HG03575 (cell line): ENCODE data around the gene EPS8L2.
A peak's percentile ranks its signal among the peaks of the same experiment; 100 is the strongest.
"Not testable (repeated sequence)": the region's sequence is repeated elsewhere in the genome, so short reads cannot be mapped to it uniquely, and the experiment has no call there.

Source experiments
- ATAC-seq: cut with Tn5 transposase; IDR thresholded peaks from one replicate; pipeline ENCODE4 v1.9.1; 2021; ENCODE audit not compliant: unreplicated experiment, insufficient number of reproducible peaks, low FRiP score; ENCODE audit errors: extremely low read depth

EPS8L2 gene

DNA sequence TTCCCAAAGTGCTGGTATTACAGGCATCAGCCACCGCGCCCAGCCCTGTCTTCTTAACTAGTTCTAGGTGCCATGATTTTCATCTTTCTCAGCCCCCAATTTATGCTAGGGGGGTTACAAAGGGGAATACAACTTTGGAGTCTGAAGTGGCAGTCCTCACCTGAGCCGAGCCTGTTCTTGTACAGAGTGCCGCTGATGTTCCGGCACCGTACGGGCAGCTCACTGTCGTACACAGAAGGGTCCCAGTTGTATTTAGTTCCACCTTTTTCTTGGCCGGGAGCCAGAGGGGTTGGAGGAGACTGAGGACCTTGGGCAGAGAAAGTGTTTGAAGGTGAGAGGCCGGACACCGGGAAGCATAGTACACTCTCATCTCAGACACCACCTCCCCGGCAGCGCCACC lies 18.3 kb upstream of the EPS8L2 start:
- ATAC-seq = no peak

DNA sequence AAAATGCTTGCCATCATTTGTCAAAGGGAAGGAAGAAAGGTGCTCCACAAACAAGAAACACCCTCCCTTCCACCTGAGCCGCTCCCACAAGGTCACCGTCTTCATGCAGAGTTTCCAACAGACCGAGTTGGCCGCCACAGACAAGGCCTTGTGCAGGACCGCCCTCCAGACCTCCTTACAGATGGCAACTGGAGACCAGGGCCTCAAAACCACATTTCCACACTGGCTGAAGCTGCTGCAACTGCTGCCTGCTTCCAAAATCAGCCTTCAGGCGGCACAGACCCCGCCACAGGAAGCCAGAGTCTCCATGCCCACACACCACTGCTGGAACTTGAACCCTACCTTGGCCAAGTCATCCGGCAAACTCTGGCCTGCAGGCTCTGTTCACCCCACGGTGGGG lies 17.4 kb upstream of the EPS8L2 start:
- ATAC-seq = no peak

DNA sequence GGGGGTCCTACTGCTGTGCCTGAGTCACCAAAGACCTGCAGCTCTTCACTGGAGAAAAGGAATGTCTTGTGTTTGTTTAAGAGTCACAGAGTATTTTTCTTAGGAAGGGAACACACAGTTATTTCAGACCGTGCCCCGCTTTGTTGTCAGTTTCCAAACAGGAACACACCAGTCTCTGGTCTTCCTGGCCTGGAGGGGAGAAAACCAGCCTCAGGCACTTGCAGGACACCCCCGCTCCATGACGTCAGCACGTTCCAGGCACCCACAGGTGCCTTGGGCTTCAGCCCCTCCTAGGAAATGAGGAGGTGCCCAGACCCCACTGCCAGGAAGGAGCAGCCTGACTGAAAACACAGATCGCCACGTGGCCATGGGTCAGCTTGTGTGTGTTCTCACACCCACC lies 16.4 kb upstream of the EPS8L2 start:
- no peak for ATAC-seq

DNA sequence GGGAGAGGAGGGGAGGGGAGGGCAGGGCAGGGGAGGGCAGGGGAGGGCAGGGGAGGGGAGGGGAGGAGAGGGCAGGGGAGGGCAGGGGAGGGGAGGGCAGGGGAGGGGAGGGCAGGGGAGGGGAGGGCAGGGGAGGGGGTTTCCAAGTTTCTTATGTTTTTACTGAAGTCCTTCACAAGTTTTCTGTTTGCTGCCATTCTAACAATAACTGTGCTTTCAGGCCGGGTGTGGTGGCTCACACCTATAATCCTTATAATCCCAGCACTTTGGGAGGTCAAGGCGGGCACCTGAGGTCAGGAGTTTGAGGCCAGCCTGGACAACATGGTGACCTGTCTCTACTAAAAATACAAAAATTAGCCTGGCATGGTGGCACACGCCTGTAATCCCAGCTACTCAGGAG lies 15.8 kb upstream of the EPS8L2 start:
- not testable (repeated sequence) for ATAC-seq

DNA sequence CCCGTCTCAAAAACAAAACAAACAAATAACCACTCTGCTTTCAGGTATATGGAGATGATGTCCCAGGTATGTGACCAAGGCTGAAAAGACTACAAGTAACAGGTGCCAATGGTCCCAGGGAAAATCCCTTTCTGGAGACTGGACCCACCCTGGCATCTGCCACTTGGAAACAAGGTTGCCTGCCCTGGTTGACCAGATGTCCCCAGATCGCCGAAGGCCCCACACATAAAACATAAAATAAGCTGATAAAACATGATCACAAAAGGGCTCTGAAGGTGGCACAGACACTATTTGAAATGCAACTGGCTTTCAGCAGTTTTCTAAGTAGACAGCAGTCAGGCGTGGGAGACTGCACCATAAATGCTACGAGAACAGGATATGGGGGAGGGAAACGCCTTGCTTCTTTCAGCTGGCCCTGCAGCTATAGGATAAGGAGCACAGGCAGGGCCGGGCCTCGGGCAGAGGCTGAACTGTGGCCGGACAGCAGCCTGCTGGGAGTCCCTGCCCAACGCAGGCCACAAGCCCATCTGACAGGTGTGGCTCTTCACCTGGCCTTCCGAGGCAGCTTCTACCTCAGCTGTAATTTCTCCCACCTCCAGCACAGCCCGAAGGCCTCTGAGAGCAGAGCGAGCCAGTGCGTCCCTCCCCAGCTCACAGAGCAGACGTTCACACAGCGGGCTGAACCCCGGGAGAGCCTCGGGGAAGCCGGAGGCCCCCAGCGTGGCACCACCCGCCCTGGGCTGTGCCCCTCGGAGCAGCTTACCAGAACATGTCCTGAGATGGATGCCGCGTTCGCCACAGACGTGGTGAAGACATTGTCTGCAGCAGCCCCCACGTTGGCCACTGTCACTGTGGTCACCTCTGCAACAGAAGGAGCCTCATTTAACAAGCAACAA lies 15.0 kb upstream of the EPS8L2 start:
- no peak for ATAC-seq

DNA sequence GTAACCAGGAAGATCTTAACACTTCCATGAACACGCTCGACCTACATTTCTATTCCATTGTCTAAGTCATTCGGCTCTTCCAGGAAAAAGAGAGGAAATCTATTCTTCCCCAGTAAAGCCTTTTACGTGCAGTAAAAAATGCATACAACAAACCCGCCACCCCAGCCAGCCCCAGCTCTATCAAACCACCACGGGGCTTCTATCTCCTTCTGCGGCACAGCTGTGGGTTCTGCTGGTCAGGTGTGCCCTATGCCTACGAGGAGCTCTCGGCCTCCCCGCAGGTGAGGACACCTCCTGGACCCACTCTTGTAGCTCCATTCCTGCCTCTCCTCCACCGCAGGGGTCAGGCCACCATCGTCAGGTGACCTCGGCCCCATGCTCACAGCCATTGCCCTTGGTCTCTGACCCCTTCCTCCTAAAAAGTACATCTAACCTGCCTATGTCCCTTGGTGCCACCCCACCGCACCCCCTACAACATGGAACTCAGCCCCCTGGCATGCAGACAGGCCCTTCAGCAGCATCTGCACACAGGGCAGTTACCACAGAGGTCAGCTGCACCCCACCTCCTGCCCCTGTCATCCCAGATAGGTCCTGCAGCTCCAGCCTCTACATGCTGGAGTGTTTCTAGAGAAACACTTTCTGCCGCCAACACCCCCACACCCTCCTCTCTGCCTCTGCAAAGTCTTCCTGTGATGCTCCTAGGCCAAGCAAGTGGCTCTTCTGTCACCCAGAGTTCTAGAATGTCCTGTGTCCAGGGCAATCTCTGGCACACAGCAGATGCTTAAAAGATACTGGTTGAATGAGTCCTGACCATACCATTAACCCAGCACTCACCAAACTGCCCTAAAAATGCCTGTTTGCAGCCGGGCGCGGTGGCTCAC lies 14.1 kb upstream of the EPS8L2 start:
- ATAC-seq = no peak

DNA sequence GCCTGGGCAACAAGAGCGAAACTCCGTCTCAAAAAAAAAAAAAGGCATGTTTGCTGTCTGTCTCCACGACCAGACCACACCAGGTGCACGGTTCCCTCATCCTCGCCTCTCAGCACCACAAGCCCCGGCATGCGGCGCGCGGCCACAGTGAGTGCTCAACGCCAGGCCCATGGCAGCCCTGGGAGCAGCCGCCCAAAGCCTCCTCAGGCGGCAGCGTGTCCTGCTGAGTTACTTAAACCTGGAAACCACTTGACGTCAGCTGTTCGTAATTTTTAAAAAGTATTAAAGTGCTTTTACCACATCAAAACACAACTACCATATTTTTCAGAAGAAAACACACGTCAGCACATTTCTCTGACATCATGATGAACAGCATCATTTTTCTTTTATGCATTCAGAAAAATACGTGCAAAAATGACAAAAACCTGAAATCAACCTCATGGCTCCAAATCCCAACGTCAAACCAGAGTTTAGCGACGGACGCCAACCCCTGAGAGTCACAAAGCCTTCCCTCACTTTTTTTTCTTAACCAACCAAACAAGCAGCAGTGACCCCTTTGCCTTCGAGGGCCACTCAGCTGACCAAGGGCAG lies 13.1 kb upstream of the EPS8L2 start:
- ATAC-seq = no peak

DNA sequence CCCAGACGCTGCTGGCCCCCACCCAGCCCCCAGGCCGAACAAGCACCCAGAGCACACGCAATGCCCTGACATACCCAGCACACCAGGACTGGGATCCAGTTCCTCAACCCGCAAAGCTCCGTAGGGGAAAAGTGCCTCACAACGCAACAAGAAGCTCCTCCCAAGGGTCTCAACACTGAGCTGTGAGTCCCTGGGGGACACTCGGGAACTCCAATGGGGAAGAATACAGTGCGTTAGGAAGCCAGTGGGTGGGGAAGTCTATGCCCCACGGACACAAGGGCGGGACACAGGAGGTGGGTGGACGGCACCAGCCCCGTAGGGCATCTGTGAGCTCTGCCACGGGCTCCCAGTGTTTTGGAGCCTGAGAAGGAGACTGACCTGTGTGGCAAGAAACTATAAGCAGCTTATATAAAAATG lies 12.6 kb upstream of the EPS8L2 start:
- no peak for ATAC-seq

DNA sequence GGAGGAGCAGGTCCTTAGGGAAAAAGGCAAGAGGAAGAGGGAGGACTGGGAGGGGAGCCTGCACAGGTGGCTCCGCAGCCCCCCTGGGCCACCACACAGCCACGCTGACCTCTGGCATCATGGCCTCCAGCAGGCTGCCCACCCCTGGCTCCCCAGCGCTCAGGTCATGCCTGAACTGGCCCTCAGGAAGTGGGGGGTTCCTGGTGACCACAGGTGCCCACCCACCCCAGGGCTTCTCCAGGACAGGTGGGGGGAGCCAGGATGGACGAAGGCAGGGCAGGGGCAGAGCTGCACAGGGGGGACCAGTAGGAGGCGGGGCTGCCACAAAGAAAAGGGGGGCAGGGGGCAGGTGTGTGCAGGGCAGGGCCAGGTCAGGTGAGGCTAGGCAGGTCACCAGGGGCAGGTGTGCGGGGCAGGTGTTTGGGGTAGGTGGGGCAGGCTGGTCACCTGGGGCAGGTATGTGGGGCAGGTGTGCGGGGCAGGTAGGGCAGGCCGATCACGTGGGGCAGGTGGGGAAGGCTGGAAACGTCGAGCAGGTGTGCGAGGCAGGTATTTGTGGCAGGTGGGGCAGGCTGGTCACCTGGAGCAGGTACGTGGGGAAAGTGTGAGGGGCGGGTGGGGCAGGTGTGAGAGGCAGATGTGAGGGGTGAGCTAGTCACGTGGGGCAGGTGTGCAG lies 12.0 kb upstream of the EPS8L2 start:
- no peak for ATAC-seq

DNA sequence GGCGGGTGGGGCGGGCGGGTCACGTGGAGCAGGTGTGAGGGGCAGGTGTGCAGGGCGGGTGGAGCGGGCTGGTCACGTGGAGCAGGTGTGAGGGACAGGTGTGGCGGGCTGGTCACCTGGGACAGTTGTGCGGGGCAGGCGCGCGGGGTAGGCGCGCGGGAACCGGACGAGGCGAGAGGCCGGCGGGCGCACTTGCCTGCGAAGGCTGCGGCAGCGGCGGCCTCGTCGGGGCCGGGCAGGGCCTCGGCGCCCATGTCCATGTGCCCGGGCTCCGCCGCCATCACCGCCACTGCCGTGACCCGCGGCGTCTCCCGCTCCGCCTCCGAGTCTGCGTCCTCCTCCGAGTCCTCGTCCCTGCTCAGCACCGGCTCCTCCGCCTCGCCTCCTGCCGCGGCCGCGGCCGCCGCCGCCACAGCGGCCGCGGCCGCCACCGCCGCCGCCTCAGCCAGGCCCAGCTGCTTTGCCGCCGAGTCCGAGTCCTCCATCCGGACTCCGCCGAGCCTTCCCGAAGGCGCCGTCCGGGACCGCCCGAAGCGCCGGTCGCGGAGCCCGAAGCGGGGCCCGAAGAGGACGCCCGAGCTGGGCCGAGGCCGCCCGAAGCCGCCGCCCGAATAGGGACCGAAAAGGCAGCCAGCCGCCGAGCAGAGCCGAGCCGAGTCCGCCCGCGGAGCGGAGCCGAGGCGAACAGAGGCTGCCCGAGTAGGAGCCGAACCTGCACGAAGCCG lies 11.3 kb upstream of the EPS8L2 start, which contains the start of gene DEAF1:
Gene DEAF1 (minus strand): TSS at position 660 of the 725 bp plus-strand sequence. CDS start 175 bp downstream, at position 485.
- ATAC-seq = peak; percentile 74

DNA sequence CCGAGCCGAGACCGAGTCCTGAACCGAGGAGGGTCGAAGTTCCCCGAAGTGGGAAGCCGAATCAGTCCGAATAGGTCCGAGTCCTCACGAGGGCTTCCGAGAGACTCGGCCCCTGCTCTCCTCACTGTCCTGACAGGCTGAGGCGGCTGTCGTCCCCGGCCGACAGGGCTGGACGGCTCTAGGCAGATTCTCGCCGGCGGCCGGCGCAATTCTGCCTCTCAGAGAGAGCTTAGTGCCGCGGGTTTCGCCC lies 10.8 kb upstream of the EPS8L2 start:
- ATAC-seq = no peak

DNA sequence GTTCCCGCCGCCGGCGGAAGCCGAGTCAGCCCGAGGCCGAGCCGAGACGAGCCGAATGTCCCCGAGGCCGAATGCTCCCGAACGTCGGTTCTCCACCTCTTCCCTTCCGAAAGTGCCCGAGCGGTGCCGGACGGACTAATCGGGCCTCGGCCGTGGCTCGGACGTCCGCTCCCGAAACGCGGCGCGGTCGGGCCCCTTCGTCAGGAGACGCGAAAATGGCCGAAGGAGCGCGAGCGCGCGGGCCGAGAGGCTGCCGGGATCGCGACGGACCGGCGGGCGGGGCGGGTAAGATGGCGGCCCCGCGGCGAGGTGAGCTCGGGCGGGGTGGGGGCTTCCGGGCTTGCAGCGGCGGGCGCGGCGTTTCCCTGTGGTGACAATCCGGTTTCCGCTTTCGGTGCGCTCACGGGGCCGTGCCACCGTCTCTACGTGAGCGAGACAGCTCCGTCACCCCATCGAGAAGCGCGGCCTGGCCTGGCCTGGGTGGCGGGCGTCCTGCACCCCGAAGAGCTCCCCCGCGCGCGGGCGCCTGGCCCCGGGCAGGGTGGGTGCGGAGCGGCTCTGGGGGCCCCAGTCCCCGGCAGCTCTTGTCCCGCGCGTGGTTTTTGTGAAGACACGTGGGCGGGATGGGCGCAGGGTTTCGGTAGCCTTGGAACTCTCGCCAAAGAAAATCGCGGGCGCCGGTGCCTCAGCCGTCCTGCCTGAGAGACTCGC lies 10.3 kb upstream of the EPS8L2 start, which contains the start of gene TMEM80:
Gene TMEM80 (plus strand): TSS at position 279 of the 711 bp plus-strand sequence. CDS start 12 bp downstream, at position 291.
- ATAC-seq = peak; percentile 41

DNA sequence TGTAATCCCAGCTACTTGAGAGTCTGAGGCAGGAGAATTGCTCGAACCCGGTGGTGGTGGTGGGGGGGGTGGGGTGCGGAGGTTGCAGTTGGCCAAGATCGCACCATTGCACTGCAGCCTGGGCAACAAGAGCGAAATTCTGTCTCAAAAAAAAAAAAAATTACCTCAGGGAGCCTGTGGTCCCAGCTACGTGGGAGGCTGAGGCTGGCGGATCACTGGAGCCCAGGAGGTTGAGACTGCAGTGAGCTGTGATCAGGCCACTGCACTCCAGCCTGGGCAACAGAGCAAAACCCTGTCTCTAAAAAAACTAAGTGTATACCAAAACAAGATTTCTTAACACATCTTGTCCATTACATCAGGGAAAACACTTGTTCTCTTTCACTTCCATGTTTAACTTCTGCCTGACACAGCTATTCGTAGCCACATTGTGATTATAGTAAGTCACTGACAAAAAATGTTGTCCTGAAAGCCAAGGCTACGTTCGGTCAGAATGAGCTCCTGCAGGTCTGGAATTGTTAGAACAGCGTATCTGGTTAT lies 9.0 kb upstream of the EPS8L2 start:
- ATAC-seq = no peak

DNA sequence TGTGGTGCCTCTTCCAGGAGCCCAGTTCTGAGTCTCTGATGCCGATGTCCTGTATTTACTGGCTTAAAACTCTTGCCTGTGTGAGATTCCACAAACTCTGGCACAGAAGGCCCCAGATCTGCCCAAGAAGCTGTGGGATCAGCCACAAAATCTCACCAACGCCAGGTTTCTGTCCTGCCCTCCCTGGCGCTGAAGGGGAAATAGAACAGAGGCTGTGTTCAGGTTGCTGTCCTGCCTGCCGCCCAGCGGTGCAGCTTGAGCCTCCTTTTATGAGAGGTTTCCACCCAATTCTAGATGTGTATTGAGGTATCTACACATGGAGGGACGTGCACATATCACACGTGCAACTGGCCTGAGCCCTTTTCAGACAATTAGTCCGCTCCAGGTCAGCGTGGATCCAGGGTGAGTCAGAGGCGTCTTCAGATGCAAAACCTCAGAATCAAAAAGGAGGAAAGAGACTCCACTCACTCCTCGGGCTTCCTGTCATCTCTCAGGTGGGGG lies 8.2 kb upstream of the EPS8L2 start:
- no peak for ATAC-seq

DNA sequence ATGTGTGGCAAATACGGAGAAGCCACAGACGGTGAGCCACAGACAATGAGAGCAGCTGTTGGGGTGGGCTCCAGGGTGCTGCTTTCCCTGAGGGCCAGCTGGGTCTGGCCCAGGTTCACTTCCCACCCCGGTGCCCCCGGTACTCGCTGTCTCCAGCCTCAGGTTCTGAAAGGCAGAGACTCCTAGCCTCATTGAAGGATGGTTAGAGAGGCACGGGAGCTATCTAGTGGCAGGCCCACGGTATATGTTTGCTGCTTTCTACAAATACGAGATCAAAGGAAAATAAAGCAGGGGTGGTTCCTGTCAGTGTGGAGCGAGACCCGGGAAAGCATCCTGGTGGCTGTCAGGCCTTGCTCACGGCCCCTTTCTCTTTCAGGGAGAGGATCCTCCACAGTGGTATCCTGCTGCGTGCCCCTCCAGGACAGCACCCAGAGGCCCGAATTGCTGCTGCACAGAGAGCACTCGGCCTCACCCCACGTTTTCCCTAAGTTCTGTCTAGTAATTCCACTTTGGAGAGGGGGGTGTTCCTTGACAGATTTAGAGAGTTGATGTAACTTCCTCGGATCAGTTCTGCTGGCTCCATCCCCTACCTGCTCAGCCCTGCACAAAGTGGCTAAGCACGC lies 7.4 kb upstream of the EPS8L2 start:
- no peak for ATAC-seq

DNA sequence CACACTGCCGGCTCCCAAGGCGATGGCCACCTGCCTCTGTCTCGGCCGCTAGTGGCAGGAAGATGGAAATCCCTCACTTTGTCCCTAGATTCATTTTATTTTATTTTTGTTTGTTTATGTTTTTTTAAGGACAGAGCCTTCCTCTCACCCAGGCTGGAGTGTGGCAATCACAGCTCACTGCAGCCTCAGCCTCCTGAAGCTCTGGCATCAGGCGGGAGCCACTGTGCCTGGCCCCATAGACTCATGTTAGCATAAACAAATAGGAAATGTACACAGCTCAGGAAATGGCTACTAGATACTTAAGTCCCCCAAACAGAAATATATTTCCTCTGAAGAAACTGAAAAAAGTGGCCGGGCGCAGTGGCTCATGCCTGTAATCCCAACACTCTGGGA lies 6.9 kb upstream of the EPS8L2 start:
- ATAC-seq = no peak

DNA sequence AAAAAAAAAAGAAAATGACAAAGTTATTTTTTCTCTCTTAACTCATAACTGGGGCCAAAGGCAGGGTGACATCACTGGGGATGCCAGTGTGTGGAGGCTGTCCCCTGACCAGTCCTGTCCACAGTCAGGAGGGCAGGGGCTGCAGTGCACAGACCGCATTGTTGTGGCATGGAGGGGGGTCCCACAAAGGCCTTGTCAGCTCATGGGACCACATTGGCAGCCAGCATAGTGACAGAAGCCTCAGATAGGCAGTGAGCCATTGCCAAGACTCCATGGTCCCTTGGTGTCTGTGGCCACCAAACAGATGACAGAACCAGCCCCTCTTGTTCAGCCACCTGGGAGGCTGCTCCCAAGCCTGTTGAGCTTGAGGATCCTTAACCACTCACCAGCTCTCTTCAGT lies 6.3 kb upstream of the EPS8L2 start:
- no peak for ATAC-seq
